ENCODE results near the gene GRIA2.
A peak's percentile ranks its signal among the peaks of the same experiment; 100 is the strongest.

Gene GRIA2

GRCh38 chr4:157220371-157220881 lies at the start of gene GRIA2:
Gene GRIA2 (plus strand): TSS chr4:157220728. CDS start chr4:157221043, 315 bp downstream.
- TF ChIP-seq, protein P1, sequence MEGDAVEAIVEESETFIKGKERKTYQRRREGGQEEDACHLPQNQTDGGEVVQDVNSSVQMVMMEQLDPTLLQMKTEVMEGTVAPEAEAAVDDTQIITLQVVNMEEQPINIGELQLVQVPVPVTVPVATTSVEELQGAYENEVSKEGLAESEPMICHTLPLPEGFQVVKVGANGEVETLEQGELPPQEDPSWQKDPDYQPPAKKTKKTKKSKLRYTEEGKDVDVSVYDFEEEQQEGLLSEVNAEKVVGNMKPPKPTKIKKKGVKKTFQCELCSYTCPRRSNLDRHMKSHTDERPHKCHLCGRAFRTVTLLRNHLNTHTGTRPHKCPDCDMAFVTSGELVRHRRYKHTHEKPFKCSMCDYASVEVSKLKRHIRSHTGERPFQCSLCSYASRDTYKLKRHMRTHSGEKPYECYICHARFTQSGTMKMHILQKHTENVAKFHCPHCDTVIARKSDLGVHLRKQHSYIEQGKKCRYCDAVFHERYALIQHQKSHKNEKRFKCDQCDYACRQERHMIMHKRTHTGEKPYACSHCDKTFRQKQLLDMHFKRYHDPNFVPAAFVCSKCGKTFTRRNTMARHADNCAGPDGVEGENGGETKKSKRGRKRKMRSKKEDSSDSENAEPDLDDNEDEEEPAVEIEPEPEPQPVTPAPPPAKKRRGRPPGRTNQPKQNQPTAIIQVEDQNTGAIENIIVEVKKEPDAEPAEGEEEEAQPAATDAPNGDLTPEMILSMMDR (IDR thresholded peaks at IDR 0.05), result no peak

- TF ChIP-seq, protein P1 (IDR thresholded peaks at IDR 0.05), result 0 out of 2 replicates have a peak, but pooled peaks have one; percentile 19
Measured at GRCh38 chr4:157172011-157172410, 48.5 kb upstream of the GRIA2 start.

DNA sequence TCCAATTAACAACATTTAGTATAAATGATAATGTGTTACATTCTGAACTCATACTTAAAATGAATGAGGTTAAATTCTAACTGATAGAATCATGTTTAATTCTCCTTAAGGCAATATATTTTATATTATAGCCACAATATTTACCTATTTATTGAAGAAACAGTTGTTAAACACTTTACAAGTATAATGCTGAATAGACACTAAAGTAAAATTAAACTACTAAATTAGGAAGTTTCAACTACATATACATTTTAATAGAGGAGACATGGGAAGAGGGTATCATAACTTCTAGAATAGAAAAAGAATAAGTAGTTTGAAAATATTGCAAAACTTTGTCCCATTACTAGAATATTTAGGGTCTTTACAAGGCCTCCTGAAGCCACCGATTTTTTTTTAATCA lies 36.2 kb upstream of the GRIA2 start:
- TF ChIP-seq, protein P1 (IDR thresholded peaks at IDR 0.05), result no peak

DNA sequence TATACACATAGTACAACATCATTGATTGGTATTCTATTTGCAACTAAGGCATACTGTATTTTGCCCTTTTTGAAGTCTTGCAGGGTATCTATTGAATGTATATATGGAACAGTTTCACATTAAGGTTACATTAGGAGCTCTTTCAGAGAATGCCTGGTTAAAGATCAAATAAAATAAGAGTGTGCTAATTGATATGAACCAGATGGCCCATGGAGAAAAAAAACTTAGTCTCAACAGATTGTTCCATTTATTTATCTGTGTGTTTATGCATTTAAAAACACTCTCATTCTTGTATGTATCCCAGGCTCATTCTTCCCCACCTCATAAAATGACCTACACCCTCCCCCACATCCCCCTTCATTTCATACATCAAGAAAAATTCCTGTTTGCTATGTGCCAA lies 35.2 kb upstream of the GRIA2 start:
- TF ChIP-seq, protein P1 (IDR thresholded peaks at IDR 0.05), result no peak

DNA sequence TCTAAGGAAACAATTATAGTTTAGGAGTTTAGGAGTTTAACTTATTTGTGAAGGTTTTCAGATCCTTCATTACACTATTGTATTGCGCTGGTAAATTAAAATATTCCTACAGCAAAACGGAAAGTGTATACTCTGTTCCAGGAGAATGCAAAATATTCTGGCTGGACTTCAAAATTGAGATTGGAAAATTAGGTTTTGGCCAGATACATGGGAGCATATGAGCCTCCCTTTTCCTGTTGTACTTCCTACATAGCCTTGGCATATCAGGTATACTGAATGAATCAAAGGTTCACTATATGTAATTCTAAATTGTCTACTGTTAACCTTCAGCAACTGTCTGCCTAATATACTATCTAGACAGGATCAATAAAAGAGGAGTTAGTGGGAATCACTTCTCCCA lies 25.2 kb upstream of the GRIA2 start:
- TF ChIP-seq, protein P1 (IDR thresholded peaks at IDR 0.05), result no peak

DNA sequence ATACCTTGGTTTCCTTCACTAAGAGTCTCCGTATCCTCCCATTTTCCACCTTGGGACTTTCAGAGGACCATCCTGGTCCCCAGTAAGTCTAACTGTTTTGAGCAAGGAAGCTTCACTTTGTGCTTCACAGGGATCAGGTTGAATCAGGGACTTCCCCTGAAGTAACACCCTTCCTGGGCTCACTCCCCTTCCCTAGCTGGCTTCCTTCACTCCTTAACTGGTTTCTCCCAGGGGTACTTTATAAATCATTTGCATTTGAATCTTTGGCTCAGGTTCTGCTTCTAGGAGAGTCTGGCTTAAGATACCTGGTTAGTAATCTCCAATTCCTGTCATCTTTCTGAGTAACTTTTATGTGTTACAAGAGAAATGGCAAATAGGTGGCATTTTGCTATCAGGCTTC lies 24.5 kb upstream of the GRIA2 start:
- TF ChIP-seq, protein P1 (IDR thresholded peaks at IDR 0.05), result no peak

DNA sequence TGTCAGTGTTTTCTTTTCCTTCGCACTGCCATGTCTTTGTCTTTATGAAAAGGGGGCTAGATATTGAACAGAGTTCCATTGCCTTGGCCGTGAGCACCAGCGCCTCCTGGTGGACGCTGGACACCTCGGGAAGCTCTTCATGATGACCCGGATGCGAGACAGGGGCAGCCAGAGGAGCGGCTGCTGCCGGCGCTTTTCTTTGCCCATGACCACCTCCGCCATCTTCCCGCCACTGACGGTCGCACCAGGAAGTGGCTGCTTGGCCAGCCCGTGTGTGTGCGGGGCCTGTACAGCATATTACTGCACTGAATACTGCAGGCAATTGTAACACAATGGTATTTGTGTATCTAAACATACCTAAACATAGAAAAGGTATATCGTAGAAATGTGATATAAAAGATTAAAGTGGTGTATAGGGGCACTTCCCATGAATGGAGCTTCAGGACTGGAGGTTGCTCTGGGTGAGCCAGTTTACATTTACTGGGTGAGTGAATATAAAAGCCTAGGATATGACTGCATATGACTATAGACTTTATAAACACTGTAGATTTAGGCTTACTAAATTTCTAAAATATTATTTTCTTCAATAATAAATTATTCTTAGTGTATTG lies 15.8 kb upstream of the GRIA2 start:
- TF ChIP-seq, protein P1 (IDR thresholded peaks at IDR 0.05), result peak; percentile 67
